HepG2 (cell line): ENCODE data around the gene DROSHA. TPM values are rescaled to one million over a fixed set of nuclear protein-coding genes. Genes with fewer than 3 reads are reported as not detected.

Experiments used
- ATAC-seq: fragments of 200-7000 bp; cut with Tn5 transposase; 3 replicates; pipeline ENCODE4 v1.9.1; 2020; ENCODE audit warnings: mild to moderate bottlenecking, moderate library complexity
- BruUV-seq: library from RNA; stranded (reverse); fragments of 400-500 nt; replicated peaks from 2 replicates; lab custom pipeline; 2021; lab: Mats Ljungman, UMichigan
- CTCF ChIA-PET: fragments of 300-600 bp; formaldehyde crosslinking; extraction: SDS; loops from one replicate; lab custom pipeline; 2021; ENCODE audit warnings: low total read pairs, inconsistent platforms, low intra/inter-chr PET ratio; lab: Yijun Ruan, JAX
- POLR2A ChIA-PET: fragments of 350-600 bp; sonication (Branson Sonifier 250); formaldehyde crosslinking; loops from one replicate; lab custom pipeline; 2020; ENCODE audit warnings: antibody characterized with exemption, inconsistent platforms; lab: Yijun Ruan, JAX
- DNase-seq: peaks from one replicate; pipeline ENCODE4 v3.0.0-alpha.2; 2015; ENCODE audit warnings: low spot score
- FAIRE-seq: peaks from 3 replicates; lab custom pipeline; 2011; peaks lifted over from hg19 to GRCh38; lab: Jason Lieb, UNC
- H2AFZ ChIP-seq: one replicate; pipeline ENCODE4 v1.6.1; 2011; ENCODE audit warnings: low read length, inconsistent platforms
- H3K27ac ChIP-seq: fragments of 300-600 bp; 3 replicates; pipeline ENCODE4 v1.8.0; 2011; ENCODE audit warnings: mixed run types, mild to moderate bottlenecking, mixed read lengths, low read length, inconsistent platforms; ENCODE audit not compliant: insufficient read depth; ENCODE audit errors: extremely low read length
- H3K27me3 ChIP-seq, 2 experiments: fragments of 200-600 bp in 1 of 2; 2 replicates in 1 of 2; 3 replicates in 1 of 2; pipeline versions ENCODE4 v1.6.0 to v1.8.0; 2011; ENCODE audit warnings: low read length in 2 of 2, mild to moderate bottlenecking in 2 of 2, moderate library complexity in 2 of 2, inconsistent platforms in 1 of 2; ENCODE audit not compliant: insufficient read depth in 2 of 2, control insufficient read depth in 1 of 2
- H3K36me3 ChIP-seq, 2 experiments: fragments of 200-600 bp in 1 of 2; replicated peaks in 1 of 2; 2 replicates in 1 of 2; 3 replicates in 1 of 2; pipeline versions ENCODE4 v1.5.1 to v1.8.0; 2011; ENCODE audit warnings: low read length in 2 of 2, inconsistent platforms in 1 of 2; ENCODE audit not compliant: insufficient read depth in 2 of 2, control insufficient read depth in 1 of 2
- H3K4me1 ChIP-seq: 2 replicates; pipeline ENCODE4 v1.5.1; 2012; ENCODE audit warnings: low read length, inconsistent platforms; ENCODE audit not compliant: insufficient read depth
- H3K4me2 ChIP-seq: 2 replicates; pipeline ENCODE4 v1.6.0; 2011; ENCODE audit warnings: low read depth, low read length, inconsistent platforms
- H3K4me3 ChIP-seq, 3 experiments: fragments of 200-600 bp in 1 of 3; sonication (generic), shearing (Covaris generic) in 1 of 3; replicated peaks in 1 of 3; 2 replicates each; pipeline ENCODE4 v1.5.1; 2011 to 2016; ENCODE audit warnings: low read length in 3 of 3, inconsistent platforms in 2 of 3, low read depth in 2 of 3, mild to moderate bottlenecking in 2 of 3, control low read depth in 1 of 3, mixed read lengths in 1 of 3; ENCODE audit not compliant: insufficient read depth in 1 of 3
- H3K79me2 ChIP-seq: one replicate; pipeline ENCODE4 v1.6.1; 2011; ENCODE audit warnings: low read length, inconsistent platforms; ENCODE audit not compliant: insufficient read depth
- H3K9ac ChIP-seq: 2 replicates; pipeline ENCODE4 v1.6.0; 2011; ENCODE audit warnings: mild to moderate bottlenecking, low read depth, low read length, inconsistent platforms; ENCODE audit not compliant: insufficient read depth
- H3K9me3 ChIP-seq: 2 replicates; pipeline ENCODE4 v1.5.1; 2012; ENCODE audit warnings: mild to moderate bottlenecking, low read length
- H4K20me1 ChIP-seq: 2 replicates; pipeline ENCODE4 v1.6.0; 2011; ENCODE audit warnings: inconsistent platforms, mild to moderate bottlenecking, low read length, moderate library complexity; ENCODE audit not compliant: insufficient read depth
- ATF1 ChIP-seq: IDR thresholded peaks from 2 replicates; pipeline ENCODE4 v1.6.1; 2016; ENCODE audit warnings: mild to moderate bottlenecking, control low read depth
- CBX5 ChIP-seq: sonication (generic); formaldehyde crosslinking; IDR thresholded peaks from 2 replicates; pipeline ENCODE4 v1.4.0; 2020; ENCODE audit warnings: missing genetic modification reagents, borderline replicate concordance
- E2F1 ChIP-seq: sonication (generic); formaldehyde crosslinking; IDR thresholded peaks from 2 replicates; pipeline ENCODE4 v1.5.0; 2020; ENCODE audit warnings: missing genetic modification reagents
- ELK4 ChIP-seq: sonication (generic); formaldehyde crosslinking; IDR thresholded peaks from 2 replicates; pipeline ENCODE4 v1.9.0; 2021; ENCODE audit warnings: missing genetic modification reagents, borderline replicate concordance
- EZH2 ChIP-seq: conservative IDR thresholded peaks from 2 replicates; pipeline ENCODE4 v1.6.1; 2012; ENCODE audit warnings: mild to moderate bottlenecking, low read depth, low read length, moderate library complexity
- FIP1L1 ChIP-seq: fragments of 200-400 bp; formaldehyde crosslinking; IDR thresholded peaks from 2 replicates; pipeline ENCODE4 v1.6.1; 2018; ENCODE audit warnings: low read depth, mild to moderate bottlenecking, low read length, moderate library complexity, borderline replicate concordance; ENCODE audit not compliant: insufficient read depth
- FLYWCH1 ChIP-seq: sonication (generic); formaldehyde crosslinking; IDR thresholded peaks from 2 replicates; pipeline ENCODE4 v1.8.1; 2023; ENCODE audit warnings: mild to moderate bottlenecking, missing genetic modification reagents
- JDP2 ChIP-seq: sonication (generic); formaldehyde crosslinking; IDR thresholded peaks from 2 replicates; pipeline ENCODE4 v1.8.1; 2022; ENCODE audit warnings: missing genetic modification reagents, borderline replicate concordance
- MAFK ChIP-seq, 2 experiments: IDR thresholded peaks in 1 of 2; conservative IDR thresholded peaks in 1 of 2; 2 replicates each; pipeline ENCODE4 v1.6.1; 2011; ENCODE audit warnings: improper control_type of control experiment in 2 of 2, low read length in 2 of 2
- NONO ChIP-seq, 2 experiments: fragments of 450-650 bp in 1 of 2; sonication (generic) in 1 of 2; formaldehyde crosslinking in 1 of 2; IDR thresholded peaks in 1 of 2; conservative IDR thresholded peaks in 1 of 2; 2 replicates each; pipeline versions ENCODE4 v1.6.1 to v1.8.0; 2017 to 2022; ENCODE audit warnings: mild to moderate bottlenecking in 1 of 2, missing genetic modification reagents in 1 of 2, moderate library complexity in 1 of 2
- NR2C2 ChIP-seq: sonication (generic); formaldehyde crosslinking; IDR thresholded peaks from 2 replicates; pipeline ENCODE4 v1.4.0; 2020; ENCODE audit warnings: missing genetic modification reagents, mild to moderate bottlenecking, moderate library complexity, borderline replicate concordance
- SALL1 ChIP-seq: sonication (generic); formaldehyde crosslinking; IDR thresholded peaks from 2 replicates; pipeline ENCODE4 v1.8.0; 2022; ENCODE audit warnings: mild to moderate bottlenecking, missing genetic modification reagents
- SKI ChIP-seq: fragments of 450-650 bp; IDR thresholded peaks from one replicate; pipeline ENCODE4 v1.6.1; 2018; ENCODE audit warnings: mild to moderate bottlenecking; ENCODE audit not compliant: partially characterized antibody
- ZNF326 ChIP-seq: sonication (generic); formaldehyde crosslinking; IDR thresholded peaks from 2 replicates; pipeline ENCODE4 v1.4.0; 2020; ENCODE audit warnings: missing genetic modification reagents, borderline replicate concordance
- ZNF33A ChIP-seq: sonication (generic); formaldehyde crosslinking; IDR thresholded peaks from 2 replicates; pipeline ENCODE4 v1.5.1; 2020; ENCODE audit warnings: missing genetic modification reagents, mild to moderate bottlenecking, moderate library complexity, borderline replicate concordance
- ZNF431 ChIP-seq: sonication (generic); formaldehyde crosslinking; IDR thresholded peaks from 2 replicates; pipeline ENCODE4 v1.9.0; 2022; ENCODE audit warnings: missing genetic modification reagents, low read depth, mild to moderate bottlenecking, borderline replicate concordance
- ZNF564 ChIP-seq: sonication (generic); formaldehyde crosslinking; IDR thresholded peaks from 2 replicates; pipeline ENCODE4 v1.8.1; 2023; ENCODE audit warnings: mild to moderate bottlenecking, missing genetic modification reagents
- ZNF687 ChIP-seq: sonication (generic); formaldehyde crosslinking; IDR thresholded peaks from 2 replicates; pipeline ENCODE4 v1.5.1; 2020; ENCODE audit warnings: mild to moderate bottlenecking, missing genetic modification reagents, moderate library complexity
- WGBS: methylation state at CpG from one replicate; pipeline ENCODE4 v1.1.6; 2017; ENCODE audit warnings: low lambda C conversion rate; 5-methylcytosine and 5-hydroxymethylcytosine counted together
- in situ Hi-C: cut with HindIII; loops from 2 replicates; pipeline ENCODE4 v1.10.0; 2017; ENCODE audit warnings: low pct_unique_long_range_greater_than_20kb; ENCODE audit not compliant: extremely low pct_ligation_motif_present
- intact Hi-C: fragments of 100-400 bp; cut with micrococcal nuclease; formaldehyde crosslinking; loops from one replicate; pipeline ENCODE4 v1.10.0; 2022; ENCODE audit not compliant: unreplicated experiment
- polyA plus RNA-seq, 8 experiments: library from polyadenylated mRNA; depleted of rRNA in 3 of 8; stranded (reverse) in 7 of 8; unstranded in 1 of 8; fragments of >200 nt; fragmentation: Illumina TruSeq in 4 of 8; extraction: Trizol in 4 of 8; gene quantifications; 2 replicates each; pipeline versions ENCODE4 v1.2.1 to v1.2.3, GENCODE V29; 2011 to 2016; ENCODE audit warnings: low read depth in 4 of 8, missing spikeins in 1 of 8, mixed read lengths in 1 of 8; ENCODE audit not compliant: insufficient read depth in 1 of 8
- total RNA-seq, 5 experiments: library from RNA; depleted of rRNA; stranded (reverse); fragments of >200 nt; fragmentation: Illumina TruSeq; extraction: Trizol; gene quantifications; 2 replicates each; pipeline ENCODE4 v1.2.3, GENCODE V29; 2016; ENCODE audit warnings: low read depth in 1 of 5

The DROSHA gene
- total and polyA plus RNA-seq, 2 of the 13 experiments (the other 11 are each of a cell fraction or from before 2014, with no cell fraction given) = 22.3 to 29.4 TPM

- TF ChIP-seq SALL1 (CRISPR knock-in tag) = no peak
- TF ChIP-seq ZNF687 (CRISPR knock-in tag) = no peak
- no peak for TF ChIP-seq FIP1L1
Observed at GRCh38 chr5:31393126-31393525, 138.8 kb downstream of the DROSHA start (continued).

- FAIRE-seq = no peak
- ChIA-PET POLR2A (no interaction called here), CTCF (no interaction called here)
- no peaks in the 10 kb centered on the region; a peak in 1 of 5 replicates for H3K27me3 ChIP-seq
- no peak overlapping the region for H3K4me2 ChIP-seq
- no peaks in the 10 kb centered on the region for H3K4me1 ChIP-seq
- intact Hi-C loops (no loop called here), in situ Hi-C loops (no loop called here)
- no peaks in the 10 kb centered on the region for H3K36me3 ChIP-seq
- no peak overlapping the region for H3K9ac ChIP-seq
- ATAC-seq = no peak
- H2AFZ ChIP-seq = no peak overlapping the region
- no peak overlapping the region for H3K4me3 ChIP-seq
- 82% methylated on average over 3 of the region's 3 CpGs for WGBS
- no TSS peak for BruUV-seq
- no peak for DNase-seq
- H3K9me3 ChIP-seq = no peaks in the 10 kb centered on the region
- no peak overlapping the region for H3K27ac ChIP-seq
- no peaks in the 10 kb centered on the region for H3K79me2 ChIP-seq
- H4K20me1 ChIP-seq = no peaks in the 10 kb centered on the region
- TF ChIP-seq FLYWCH1 (CRISPR knock-in tag) (no peak), JDP2 (no peak), MAFK (conservative IDR thresholded peaks at IDR 0.05 in 1 of 2, IDR thresholded peaks at IDR 0.05 in 1 of 2; ENCODE audit: low read length in 2 of 2) (no peak), ZNF33A (CRISPR knock-in tag) (no peak), SKI (no peak), ZNF431 (CRISPR knock-in tag) (no peak), ZNF564 (CRISPR knock-in tag) (no peak), ZNF326 (CRISPR knock-in tag) (no peak), NR2C2 (CRISPR knock-in tag) (no peak), EZH2 (no peak), ELK4 (CRISPR knock-in tag) (no peak), CBX5 (CRISPR knock-in tag) (no peak), E2F1 (CRISPR knock-in tag) (no peak), NONO (IDR thresholded peaks at IDR 0.05) (no peak), NONO (CRISPR knock-in tag; conservative IDR thresholded peaks at IDR 0.05) (no peak), ATF1 (CRISPR knock-in tag) (no peak)
Observed at GRCh38 chr5:31392061-31392460, 139.8 kb downstream of the DROSHA start.
